Measurements from ENCODE around the gene TM9SF2. TPM values are rescaled to one million over a fixed set of nuclear protein-coding genes. Genes with fewer than 3 reads are reported as not detected.

TM9SF2 gene
- total RNA-seq, 1 donor from 2014 or later, result 138 TPM

- Histone ChIP-seq H3K27me3 (ENCODE audit: control insufficient read depth, insufficient read depth, low read length) (no peaks in the 10 kb centered on the region), H3K4me3 (ENCODE audit: low read depth, low read length) (no peak overlapping the region), H3K36me3 (ENCODE audit: control insufficient read depth, insufficient read depth, low read length) (peaks cover 5% of the 10 kb centered on the region)
- DNase-seq (ENCODE audit: low read depth) (no peak), FAIRE-seq (no peak)
- TF ChIP-seq, protein P1, sequence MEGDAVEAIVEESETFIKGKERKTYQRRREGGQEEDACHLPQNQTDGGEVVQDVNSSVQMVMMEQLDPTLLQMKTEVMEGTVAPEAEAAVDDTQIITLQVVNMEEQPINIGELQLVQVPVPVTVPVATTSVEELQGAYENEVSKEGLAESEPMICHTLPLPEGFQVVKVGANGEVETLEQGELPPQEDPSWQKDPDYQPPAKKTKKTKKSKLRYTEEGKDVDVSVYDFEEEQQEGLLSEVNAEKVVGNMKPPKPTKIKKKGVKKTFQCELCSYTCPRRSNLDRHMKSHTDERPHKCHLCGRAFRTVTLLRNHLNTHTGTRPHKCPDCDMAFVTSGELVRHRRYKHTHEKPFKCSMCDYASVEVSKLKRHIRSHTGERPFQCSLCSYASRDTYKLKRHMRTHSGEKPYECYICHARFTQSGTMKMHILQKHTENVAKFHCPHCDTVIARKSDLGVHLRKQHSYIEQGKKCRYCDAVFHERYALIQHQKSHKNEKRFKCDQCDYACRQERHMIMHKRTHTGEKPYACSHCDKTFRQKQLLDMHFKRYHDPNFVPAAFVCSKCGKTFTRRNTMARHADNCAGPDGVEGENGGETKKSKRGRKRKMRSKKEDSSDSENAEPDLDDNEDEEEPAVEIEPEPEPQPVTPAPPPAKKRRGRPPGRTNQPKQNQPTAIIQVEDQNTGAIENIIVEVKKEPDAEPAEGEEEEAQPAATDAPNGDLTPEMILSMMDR (IDR thresholded peaks at IDR 0.05; ENCODE audit: insufficient read depth, low read length, severe bottlenecking), result no peak
Measured at GRCh38 chr13:99517577-99517976, 16.3 kb downstream of the TM9SF2 start.

DNA sequence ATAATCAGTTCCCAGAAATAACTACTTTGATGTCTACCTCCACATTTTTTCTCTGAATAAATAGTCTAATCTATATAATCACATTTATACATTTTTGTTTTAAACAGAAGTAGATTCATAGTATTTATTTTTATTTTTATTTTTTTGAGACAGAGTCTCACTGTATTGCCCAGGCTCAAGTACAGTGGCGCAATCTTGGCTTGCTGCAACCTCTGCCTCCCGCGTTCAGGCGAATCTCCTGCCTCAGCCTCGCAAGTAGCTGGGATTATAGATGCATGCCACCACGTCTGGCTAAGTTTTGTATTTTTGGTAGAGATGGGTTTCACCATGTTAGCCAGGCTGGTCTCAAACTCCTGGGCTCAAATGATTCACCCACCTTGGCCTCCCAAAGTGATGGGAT, 16.7 kb downstream of the TM9SF2 start:
- FAIRE-seq (no peak), DNase-seq (ENCODE audit: low read depth) (no peak)
- Histone ChIP-seq H3K27me3 (ENCODE audit: control insufficient read depth, insufficient read depth, low read length) (no peaks in the 10 kb centered on the region), H3K4me3 (ENCODE audit: low read depth, low read length) (no peak overlapping the region), H3K36me3 (ENCODE audit: control insufficient read depth, insufficient read depth, low read length) (peaks cover 5% of the 10 kb centered on the region)
- TF ChIP-seq, protein P1 (IDR thresholded peaks at IDR 0.05; ENCODE audit: insufficient read depth, low read length, severe bottlenecking), result no peak

GRCh38 chr13:99522298-99522697, 21.0 kb downstream of the TM9SF2 start:
- no peak for FAIRE-seq
- no peak overlapping the region for H3K4me3 ChIP-seq (ENCODE audit: low read depth, low read length)
- peaks cover 14% of the 10 kb centered on the region for H3K36me3 ChIP-seq (ENCODE audit: control insufficient read depth, insufficient read depth, low read length)
- TF ChIP-seq, protein P1 (IDR thresholded peaks at IDR 0.05; ENCODE audit: insufficient read depth, low read length, severe bottlenecking), result no peak
- no peaks in the 10 kb centered on the region for H3K27me3 ChIP-seq (ENCODE audit: control insufficient read depth, insufficient read depth, low read length)
- no peak for DNase-seq (ENCODE audit: low read depth)

DNA sequence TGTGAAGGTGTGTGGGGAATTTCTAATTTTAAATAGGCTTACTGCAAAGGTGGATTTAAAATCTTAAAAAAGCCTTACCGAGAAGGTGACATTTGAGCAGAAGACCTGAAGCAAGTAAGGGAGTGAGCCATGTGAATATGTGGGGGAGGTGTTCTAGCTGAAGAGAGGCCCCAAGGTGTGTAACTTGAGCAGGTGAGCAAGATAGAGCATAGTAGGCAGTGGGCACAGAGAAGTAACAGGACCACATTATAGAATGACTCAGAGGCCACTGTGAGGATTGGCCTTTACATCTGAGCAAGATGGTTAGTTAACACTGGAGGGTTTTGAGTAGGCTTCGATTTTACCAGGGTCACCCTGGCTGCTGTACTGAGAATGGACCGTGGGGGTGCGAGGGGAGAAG, 22.6 kb downstream of the TM9SF2 start:
- TF ChIP-seq, protein P1 (IDR thresholded peaks at IDR 0.05; ENCODE audit: insufficient read depth, low read length, severe bottlenecking), result no peak
- H3K4me3 ChIP-seq (ENCODE audit: low read depth, low read length), result no peak overlapping the region
- DNase-seq (ENCODE audit: low read depth) (no peak), FAIRE-seq (no peak)
- H3K27me3 ChIP-seq (ENCODE audit: control insufficient read depth, insufficient read depth, low read length), result no peaks in the 10 kb centered on the region
- H3K36me3 ChIP-seq (ENCODE audit: control insufficient read depth, insufficient read depth, low read length), result peaks cover 14% of the 10 kb centered on the region

DNA sequence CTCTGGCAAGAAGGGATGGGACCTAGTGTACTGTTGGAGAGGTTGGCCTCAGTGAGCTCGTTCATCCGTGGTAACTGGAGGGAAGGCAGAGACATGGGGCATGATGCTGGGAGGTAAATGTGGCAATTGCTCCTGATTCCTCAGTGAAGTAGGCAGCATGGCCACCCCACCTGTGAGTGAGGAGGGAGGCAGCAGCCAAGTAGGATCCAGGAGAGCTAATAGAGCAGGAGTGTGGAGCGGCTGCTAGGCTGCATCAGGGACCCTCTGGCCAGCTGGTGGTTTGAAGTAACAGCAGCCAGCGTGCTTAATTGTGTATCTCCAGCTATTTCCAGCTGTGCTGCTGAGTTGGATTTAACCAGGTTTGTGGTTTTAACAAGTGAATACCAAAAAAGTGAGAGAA, 24.7 kb downstream of the TM9SF2 start:
- DNase-seq (ENCODE audit: low read depth), result no peak
- H3K36me3 ChIP-seq (ENCODE audit: control insufficient read depth, insufficient read depth, low read length), result peaks cover 14% of the 10 kb centered on the region
- TF ChIP-seq, protein P1 (IDR thresholded peaks at IDR 0.05; ENCODE audit: insufficient read depth, low read length, severe bottlenecking), result no peak
- no peaks in the 10 kb centered on the region for H3K27me3 ChIP-seq (ENCODE audit: control insufficient read depth, insufficient read depth, low read length)
- no peak overlapping the region for H3K4me3 ChIP-seq (ENCODE audit: low read depth, low read length)
- FAIRE-seq, result no peak

- FAIRE-seq, result no peak
- TF ChIP-seq, protein P1 (IDR thresholded peaks at IDR 0.05; ENCODE audit: insufficient read depth, low read length, severe bottlenecking), result no peak
- H3K4me3 ChIP-seq (ENCODE audit: low read depth, low read length), result no peak overlapping the region
- no peak for DNase-seq (ENCODE audit: low read depth)
- H3K36me3 ChIP-seq (ENCODE audit: control insufficient read depth, insufficient read depth, low read length), result peaks cover 14% of the 10 kb centered on the region
- no peaks in the 10 kb centered on the region for H3K27me3 ChIP-seq (ENCODE audit: control insufficient read depth, insufficient read depth, low read length)
Measured at GRCh38 chr13:99526549-99526948, 25.3 kb downstream of the TM9SF2 start.

Measured in bronchial epithelial cell (primary cell).